Right lobe of liver (tissue), 6 donors: ENCODE measurements around the gene TWF2. TPM values are rescaled to one million over a fixed set of nuclear protein-coding genes. Genes with fewer than 3 reads are reported as not detected.

Experiments used
- ATAC-seq, 4 donors: fragments of 200-7000 bp; cut with Tn5 transposase; one replicate each; pipeline ENCODE4 v1.9.1; 2020; ENCODE audit warnings: mild to moderate bottlenecking in 4 of 4, moderate library complexity in 4 of 4
- DNase-seq, 3 donors: peaks; one replicate each; pipeline ENCODE4 v3.0.0-alpha.2; 2020
- H3K27ac ChIP-seq, 3 donors: fragments of 200-600 bp; one replicate each; pipeline ENCODE4 v1.8.0; 2022
- H3K27me3 ChIP-seq, 2 donors: fragments of 200-600 bp; one replicate each; pipeline ENCODE4 v1.8.0; 2022
- H3K36me3 ChIP-seq, 4 donors: fragments of 200-600 bp; sonication (generic) in 1 of 4; one replicate each; pipeline versions ENCODE4 v1.5.1 to v1.8.0; 2017 to 2022; ENCODE audit warnings: control low read depth in 1 of 4
- H3K4me1 ChIP-seq, 4 donors: fragments of 200-600 bp; sonication (generic) in 1 of 4; one replicate each; pipeline versions ENCODE4 v1.5.1 to v1.8.0; 2017 to 2022; ENCODE audit warnings: control low read depth in 1 of 4
- H3K4me3 ChIP-seq, 3 donors: fragments of 200-600 bp; one replicate each; pipeline ENCODE4 v1.8.0; 2022
- H3K9me3 ChIP-seq, 4 donors: fragments of 200-600 bp; sonication (generic) in 1 of 4; one replicate each; pipeline versions ENCODE4 v1.5.1 to v1.8.0; 2017 to 2022; ENCODE audit warnings: control low read depth in 1 of 4
- POLR2A ChIP-seq: fragments of 450-650 bp; IDR thresholded peaks from one replicate; pipeline ENCODE4 v1.6.1; 2017; ENCODE audit warnings: antibody characterized with exemption, mild to moderate bottlenecking
- WGBS: methylation state at CpG from one replicate; pipeline ENCODE4 v1.1.6; 2018; ENCODE audit warnings: low coverage, low lambda C conversion rate; ENCODE audit not compliant: insufficient coverage; ENCODE audit errors: missing lambda C conversion rate; 5-methylcytosine and 5-hydroxymethylcytosine counted together
- intact Hi-C, 2 donors: fragments of 100-400 bp; cut with DNase I; formaldehyde crosslinking; loops; one replicate each; pipeline versions ENCODE4 v1.11.2 to v1.14.1; 2022
- total RNA-seq, 6 experiments: library from RNA; depleted of rRNA in 2 of 6; stranded (reverse); fragments of >200 nt in 2 of 6; fragmentation: NEBNext Ultra II Directional in 3 of 6; extraction: Animal tissue kit (Norgen Biotek cat#: 25700) in 3 of 6; gene quantifications; one replicate each; pipeline versions ENCODE4 v1.1.0 to v1.2.4, GENCODE V29; 2016 to 2023
- TF ChIP-seq, protein P1 (sequence below), 4 donors: fragments of 200-600 bp in 3 of 4; fragments of 450-650 bp in 1 of 4; IDR thresholded peaks; one replicate each; pipeline versions ENCODE4 v1.5.1 to v1.8.0; 2016 to 2022; ENCODE audit warnings: antibody characterized with exemption in 4 of 4, mild to moderate bottlenecking in 2 of 4
- donor health status: DM: no; HTN: yes; CAD: no.
- donor health status: DM: no; HTN: no; CAD: no.
- donor health status: DM: no; HTN: no; CAD: no.
- donor health status: DM: no; HTN: yes; CAD: no.
- donor health status: DM: no; HTN: yes; CAD: no.

The TWF2 gene
- total RNA-seq, 6 experiments from 2014 or later: 12.9 to 34.4 (median 23.7) TPM

- Histone ChIP-seq H3K4me3 (no peak overlapping the region), H3K4me1 (peaks cover 0 to 53% (median 11%) of the 10 kb centered on the region in 4 donors), H3K27ac (no peak overlapping the region), H3K27me3 (no peaks in the 10 kb centered on the region), H3K9me3 (no peaks in the 10 kb centered on the region), H3K36me3 (no peaks in the 10 kb centered on the region)
- intact Hi-C loops: no loop called here
- TF ChIP-seq, protein P1, sequence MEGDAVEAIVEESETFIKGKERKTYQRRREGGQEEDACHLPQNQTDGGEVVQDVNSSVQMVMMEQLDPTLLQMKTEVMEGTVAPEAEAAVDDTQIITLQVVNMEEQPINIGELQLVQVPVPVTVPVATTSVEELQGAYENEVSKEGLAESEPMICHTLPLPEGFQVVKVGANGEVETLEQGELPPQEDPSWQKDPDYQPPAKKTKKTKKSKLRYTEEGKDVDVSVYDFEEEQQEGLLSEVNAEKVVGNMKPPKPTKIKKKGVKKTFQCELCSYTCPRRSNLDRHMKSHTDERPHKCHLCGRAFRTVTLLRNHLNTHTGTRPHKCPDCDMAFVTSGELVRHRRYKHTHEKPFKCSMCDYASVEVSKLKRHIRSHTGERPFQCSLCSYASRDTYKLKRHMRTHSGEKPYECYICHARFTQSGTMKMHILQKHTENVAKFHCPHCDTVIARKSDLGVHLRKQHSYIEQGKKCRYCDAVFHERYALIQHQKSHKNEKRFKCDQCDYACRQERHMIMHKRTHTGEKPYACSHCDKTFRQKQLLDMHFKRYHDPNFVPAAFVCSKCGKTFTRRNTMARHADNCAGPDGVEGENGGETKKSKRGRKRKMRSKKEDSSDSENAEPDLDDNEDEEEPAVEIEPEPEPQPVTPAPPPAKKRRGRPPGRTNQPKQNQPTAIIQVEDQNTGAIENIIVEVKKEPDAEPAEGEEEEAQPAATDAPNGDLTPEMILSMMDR (IDR thresholded peaks at IDR 0.05): no peak
- no peak for TF ChIP-seq POLR2A
- ATAC-seq (no peak), DNase-seq (no peak)
- 84% methylated on average over 3 of the region's 4 CpGs for WGBS
These were observed 47.3 kb downstream of the TWF2 start for GRCh38 chr3:52191663-52192062.

DNA sequence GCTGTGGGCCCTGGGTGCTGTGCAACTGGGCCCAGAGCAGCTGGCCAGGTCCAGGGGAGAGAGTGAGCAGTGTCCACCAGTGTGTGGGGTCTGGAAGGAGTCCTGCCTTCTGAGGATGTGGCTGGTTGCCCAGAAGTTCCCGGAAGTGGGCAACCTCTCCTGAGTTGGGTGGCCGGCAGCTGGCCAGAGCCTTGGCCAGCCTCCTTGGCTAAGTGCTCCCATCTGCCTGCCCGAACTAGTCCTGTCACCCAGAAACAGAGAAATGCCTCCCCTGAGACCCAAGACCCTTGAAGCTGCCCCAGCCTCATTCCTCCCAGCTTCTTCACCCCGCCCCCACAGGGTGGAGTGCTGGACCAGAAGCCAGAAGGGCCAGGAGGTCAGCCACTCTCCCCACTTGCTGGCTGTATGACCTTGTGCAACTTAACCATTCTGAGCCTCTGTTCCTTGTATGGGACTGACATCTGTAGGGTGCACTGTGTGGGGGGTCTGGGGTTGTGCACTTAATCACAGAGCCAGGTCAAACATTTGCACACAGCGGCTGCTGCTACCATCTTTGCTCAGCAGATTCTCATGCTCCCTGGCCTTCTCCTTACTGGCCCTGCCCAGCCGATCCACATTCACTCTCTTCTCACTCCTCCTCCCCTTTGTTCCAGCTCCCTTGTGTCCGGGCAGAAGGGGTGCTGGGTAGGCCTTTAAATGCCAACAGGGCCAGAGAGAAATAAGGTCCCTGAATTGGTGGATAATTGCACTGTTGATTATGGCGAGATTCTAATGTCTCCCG lies 48.5 kb downstream of the TWF2 start:
- TF ChIP-seq, protein P1 (IDR thresholded peaks at IDR 0.05): no peak
- TF ChIP-seq POLR2A: no peak
- 77% methylated on average over 3 of the region's 9 CpGs for WGBS
- no peaks in the 10 kb centered on the region for H3K27me3 ChIP-seq
- peaks cover 0 to 52% (median 11%) of the 10 kb centered on the region in 4 donors for H3K4me1 ChIP-seq
- no peaks in the 10 kb centered on the region for H3K9me3 ChIP-seq
- peak overlapping the region in 1 of 3 donors; percentile 100 for H3K27ac ChIP-seq
- intact Hi-C loops: no loop called here
- H3K4me3 ChIP-seq: no peak overlapping the region
- no peak for ATAC-seq
- DNase-seq: peak in 2 of 3 donors; percentile 19 to 54
- no peaks in the 10 kb centered on the region for H3K36me3 ChIP-seq

DNA sequence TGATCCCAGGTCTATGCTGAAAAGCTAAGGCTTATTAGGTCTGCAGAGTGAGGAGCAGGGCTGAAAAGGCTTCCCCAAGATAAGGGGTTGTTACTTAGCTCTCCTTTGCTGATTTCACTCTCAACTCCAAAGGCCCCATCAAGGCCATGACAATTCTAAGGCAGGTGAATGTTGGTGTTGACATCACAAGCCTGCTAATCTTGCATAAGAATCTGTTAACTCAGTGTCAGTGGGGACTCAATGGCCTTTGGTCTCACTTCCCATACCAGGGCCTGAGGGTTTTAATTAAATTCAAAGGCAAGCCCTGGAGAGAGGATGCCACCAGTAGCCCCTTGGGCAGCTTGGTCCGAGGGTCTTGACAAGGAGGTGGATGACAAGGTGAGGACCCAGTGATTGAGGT lies 50.4 kb downstream of the TWF2 start:
- WGBS: 83% methylated on average over 1 of the region's 1 CpG
- peak overlapping the region; percentile 33 to 100 (median 56) for H3K27ac ChIP-seq

GRCh38 chr3:52186729-52187128 lies 52.2 kb downstream of the TWF2 start:
- intact Hi-C loops: no loop called here
- Histone ChIP-seq H3K9me3 (no peaks in the 10 kb centered on the region), H3K4me1 (peaks cover 0 to 71% (median 20%) of the 10 kb centered on the region in 4 donors), H3K4me3 (peak overlapping the region in 1 of 3 donors; percentile 31), H3K27me3 (no peaks in the 10 kb centered on the region), H3K36me3 (no peaks in the 10 kb centered on the region), H3K27ac (peak overlapping the region in 2 of 3 donors; percentile 15 to 100)
- ATAC-seq (peak in 1 of 4 donors; percentile 30), DNase-seq (no peak)
- TF ChIP-seq, protein P1 (IDR thresholded peaks at IDR 0.05): no peak
- no peak for TF ChIP-seq POLR2A
- WGBS: 73% methylated on average over 9 of the region's 9 CpGs

More for the DNA sequence above, 50.4 kb downstream of the TWF2 start:
- H3K4me1 ChIP-seq: peaks cover 0 to 60% (median 11%) of the 10 kb centered on the region in 4 donors
- intact Hi-C loops: no loop called here
- DNase-seq (peak in 1 of 3 donors; percentile 7), ATAC-seq (peak; percentile 20 to 45 (median 30))
- H3K36me3 ChIP-seq: no peaks in the 10 kb centered on the region
- no peaks in the 10 kb centered on the region for H3K9me3 ChIP-seq
- H3K4me3 ChIP-seq: no peak overlapping the region
- TF ChIP-seq, protein P1 (IDR thresholded peaks at IDR 0.05): no peak
- no peak for TF ChIP-seq POLR2A
- H3K27me3 ChIP-seq: no peaks in the 10 kb centered on the region
